NCI-H1694 (cell line): ENCODE measurements around the gene DHX15.

Experiments used
- DNase-seq: peaks from one replicate; lab custom pipeline; 2025; lab: John Stamatoyannopoulos, UW

The DHX15 gene

GRCh38 chr4:24584211-24584850 is at the start of gene DHX15:
Gene DHX15, minus strand, starts transcription at chr4:24584554. Its CDS starts 161 bp downstream, at chr4:24584393.
- peak; percentile 86 for DNase-seq

- no peak for DNase-seq
Measured at GRCh38 chr4:24632011-24632410, 47.7 kb upstream of the DHX15 start.

GRCh38 chr4:24630937-24631336 is 46.6 kb upstream of the DHX15 start:
- no peak for DNase-seq

DNA sequence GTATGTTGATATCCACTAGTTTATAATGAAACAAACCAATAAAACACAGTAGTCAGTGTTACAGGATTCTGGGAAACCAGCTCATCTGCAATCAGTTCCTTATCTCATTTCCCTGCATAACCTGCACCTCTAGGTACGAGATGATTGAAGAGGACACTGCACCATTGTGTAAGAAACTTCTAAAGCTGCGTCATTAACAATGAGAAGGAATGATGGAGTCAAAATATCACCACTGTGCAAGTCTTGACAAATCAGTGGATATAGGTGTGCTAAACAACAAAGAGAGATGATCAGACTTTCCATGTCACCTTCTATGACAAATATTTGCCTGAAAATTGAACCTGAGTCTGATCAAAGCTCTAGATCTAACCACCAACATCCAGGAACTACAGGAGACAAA is 40.7 kb upstream of the DHX15 start:
- DNase-seq: no peak

DNA sequence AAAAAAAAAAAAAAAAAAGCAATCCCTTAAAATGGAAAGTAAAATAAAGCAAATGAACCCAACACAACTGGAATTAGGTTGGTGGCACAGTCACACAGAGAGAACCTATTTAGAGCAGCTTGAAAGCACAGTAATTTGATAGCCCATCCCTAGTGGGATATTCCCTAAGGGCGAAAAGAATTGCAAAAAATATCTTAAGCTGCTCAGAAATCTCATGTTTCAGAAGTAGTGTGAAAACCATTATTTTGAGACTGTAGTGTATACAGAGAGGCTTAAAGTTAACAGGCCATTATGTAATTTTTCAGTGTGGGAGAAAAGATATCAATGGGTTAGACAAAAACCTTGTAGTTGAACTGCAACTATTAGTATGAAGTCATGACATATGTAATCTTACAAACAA is 40.0 kb upstream of the DHX15 start:
- DNase-seq: no peak

GRCh38 chr4:24622146-24622834 is 37.9 kb upstream of the DHX15 start:
- DNase-seq: no peak

DNA sequence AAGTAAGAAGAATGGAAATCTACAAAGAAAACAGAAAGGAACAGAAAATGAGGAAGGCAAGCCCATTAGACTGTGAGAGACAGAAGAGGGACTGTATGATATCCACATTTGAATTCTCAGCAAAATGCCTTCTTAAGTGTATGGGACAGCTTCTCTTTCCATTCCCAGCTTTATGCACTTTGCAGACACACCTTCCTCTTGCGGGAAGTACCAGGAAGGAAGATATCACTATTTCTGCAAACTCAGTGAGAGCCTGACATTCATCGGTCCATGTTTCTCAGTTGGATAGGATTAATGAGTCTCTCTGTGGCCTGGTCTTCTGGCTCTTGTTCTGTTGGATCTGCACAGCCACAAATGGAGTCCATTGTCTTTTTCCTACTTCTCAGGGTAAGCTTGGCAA is 31.6 kb upstream of the DHX15 start:
- no peak for DNase-seq

- DNase-seq: no peak
Measured at GRCh38 chr4:24614881-24615280, 30.5 kb upstream of the DHX15 start.

DNA sequence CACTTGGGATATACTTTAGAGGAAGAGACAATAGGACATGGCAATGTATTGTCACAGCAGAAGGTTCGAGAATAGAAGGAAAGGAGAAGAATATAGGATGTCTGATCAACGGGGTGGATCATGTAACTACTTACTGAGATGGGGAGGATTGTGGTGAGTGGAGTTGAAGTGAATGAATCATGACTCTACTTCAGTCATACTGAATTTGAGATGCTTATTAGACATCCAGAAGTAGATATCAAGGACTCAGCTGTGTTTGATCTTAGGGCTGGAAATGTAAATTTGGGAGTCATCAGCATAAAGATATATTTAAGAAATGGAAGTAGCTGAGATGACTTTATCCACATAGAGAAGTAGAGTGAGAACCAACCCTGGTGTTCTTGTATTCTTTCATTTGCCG is 29.1 kb upstream of the DHX15 start:
- DNase-seq: no peak

GRCh38 chr4:24611575-24611974 is 27.2 kb upstream of the DHX15 start:
- no peak for DNase-seq

- no peak for DNase-seq
Measured at GRCh38 chr4:24607334-24607733, 23.0 kb upstream of the DHX15 start.

GRCh38 chr4:24605216-24605615 is 20.9 kb upstream of the DHX15 start:
- DNase-seq: no peak

GRCh38 chr4:24604558-24605214 is 20.3 kb upstream of the DHX15 start:
- DNase-seq: no peak

DNA sequence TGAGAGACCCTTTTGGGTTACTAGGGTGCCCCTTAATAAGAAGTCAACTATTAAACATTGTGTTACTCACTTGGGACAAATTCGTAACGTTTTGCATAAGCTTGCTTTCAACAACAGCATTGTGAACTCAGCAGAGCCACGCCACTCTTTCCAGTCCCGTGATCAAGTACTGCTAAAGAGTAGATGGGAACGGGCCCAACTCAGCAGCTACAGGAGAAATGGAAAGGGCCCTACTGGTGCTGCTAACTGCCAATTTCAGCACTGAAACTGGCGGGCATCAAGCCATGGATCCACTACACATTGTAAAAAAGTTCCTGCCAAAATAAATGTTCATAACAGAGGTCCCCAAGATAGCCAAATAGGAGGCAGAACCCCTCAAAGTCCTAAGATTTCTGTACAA is 19.0 kb upstream of the DHX15 start:
- no peak for DNase-seq

DNA sequence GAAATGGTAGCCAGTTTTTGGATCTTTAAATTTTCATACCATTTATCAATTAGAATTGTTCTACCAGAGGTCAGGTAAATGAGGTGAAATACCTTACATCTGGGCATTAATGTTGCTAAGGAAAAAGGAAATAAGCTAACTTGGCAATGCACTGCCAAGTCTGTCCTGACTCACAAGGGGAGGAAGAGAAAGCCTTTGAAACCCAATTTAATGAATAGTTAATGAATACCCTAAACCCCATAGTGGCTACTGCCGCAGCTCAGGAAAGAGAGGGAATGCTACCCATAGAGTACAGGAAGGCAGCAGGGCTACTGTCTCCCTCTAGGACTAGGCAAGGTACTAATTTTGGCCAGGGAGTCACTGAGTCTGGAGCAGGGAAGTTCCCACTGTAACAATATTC is 16.8 kb upstream of the DHX15 start:
- no peak for DNase-seq

GRCh38 chr4:24599275-24599674 is 14.9 kb upstream of the DHX15 start:
- no peak for DNase-seq

DNA sequence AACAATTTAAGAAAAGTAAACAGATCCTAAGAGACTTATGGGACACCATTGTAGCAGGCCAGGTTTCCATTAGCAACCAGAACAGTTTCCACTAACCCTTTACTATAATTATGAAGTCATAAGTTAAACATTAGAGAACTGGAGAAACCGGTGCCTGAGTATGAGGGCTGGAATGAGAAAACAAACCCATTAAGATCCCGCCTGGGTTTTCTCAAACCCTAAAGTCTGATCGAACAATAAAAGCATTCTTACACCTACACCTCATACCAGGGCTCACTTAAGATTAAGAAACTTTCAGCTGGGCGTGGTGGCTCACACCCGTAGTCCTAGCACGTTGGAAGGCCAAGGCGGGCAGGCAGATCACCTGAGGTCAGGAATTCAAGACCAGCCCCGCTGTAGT is 13.7 kb upstream of the DHX15 start:
- DNase-seq: no peak

- no peak for DNase-seq
Measured at GRCh38 chr4:24595659-24596058, 11.3 kb upstream of the DHX15 start.

DNA sequence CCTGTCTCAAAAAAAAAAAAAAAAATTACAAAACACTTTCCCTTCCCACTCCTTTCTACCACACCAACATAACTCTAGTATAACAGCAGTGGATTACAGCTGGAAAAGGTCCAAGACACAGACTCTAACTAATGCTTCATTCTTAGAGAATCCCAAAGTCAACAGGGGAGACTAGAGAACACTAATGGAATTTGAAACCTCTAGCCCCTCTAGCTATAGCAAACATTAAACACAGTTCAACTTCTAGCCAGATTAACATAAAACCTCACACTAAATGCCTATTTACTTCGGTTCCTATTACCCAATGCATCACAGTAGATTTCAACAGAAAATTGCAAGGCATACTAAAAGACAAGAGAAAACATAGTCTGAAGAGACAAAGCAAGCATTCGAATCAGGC is 10.5 kb upstream of the DHX15 start:
- DNase-seq: no peak

DNA sequence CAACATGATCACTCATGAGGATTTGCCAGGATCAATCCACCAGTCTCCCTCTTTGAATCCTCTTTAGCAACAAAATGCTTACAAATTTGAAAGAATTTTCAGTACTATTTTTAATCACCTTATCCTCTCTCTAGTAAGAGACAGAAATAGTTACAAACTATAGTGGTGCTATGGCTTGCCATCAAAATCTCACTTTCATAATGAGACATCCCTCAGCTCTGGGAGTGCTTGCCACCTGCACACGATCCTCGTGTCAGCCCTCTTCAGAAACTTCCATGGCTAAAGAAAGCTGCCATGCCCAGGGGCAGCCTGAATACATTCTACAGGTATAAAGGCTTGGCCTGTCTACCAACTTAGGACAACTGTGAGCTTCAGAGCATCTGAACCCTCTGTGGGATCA is 5.1 kb upstream of the DHX15 start:
- no peak for DNase-seq

DNA sequence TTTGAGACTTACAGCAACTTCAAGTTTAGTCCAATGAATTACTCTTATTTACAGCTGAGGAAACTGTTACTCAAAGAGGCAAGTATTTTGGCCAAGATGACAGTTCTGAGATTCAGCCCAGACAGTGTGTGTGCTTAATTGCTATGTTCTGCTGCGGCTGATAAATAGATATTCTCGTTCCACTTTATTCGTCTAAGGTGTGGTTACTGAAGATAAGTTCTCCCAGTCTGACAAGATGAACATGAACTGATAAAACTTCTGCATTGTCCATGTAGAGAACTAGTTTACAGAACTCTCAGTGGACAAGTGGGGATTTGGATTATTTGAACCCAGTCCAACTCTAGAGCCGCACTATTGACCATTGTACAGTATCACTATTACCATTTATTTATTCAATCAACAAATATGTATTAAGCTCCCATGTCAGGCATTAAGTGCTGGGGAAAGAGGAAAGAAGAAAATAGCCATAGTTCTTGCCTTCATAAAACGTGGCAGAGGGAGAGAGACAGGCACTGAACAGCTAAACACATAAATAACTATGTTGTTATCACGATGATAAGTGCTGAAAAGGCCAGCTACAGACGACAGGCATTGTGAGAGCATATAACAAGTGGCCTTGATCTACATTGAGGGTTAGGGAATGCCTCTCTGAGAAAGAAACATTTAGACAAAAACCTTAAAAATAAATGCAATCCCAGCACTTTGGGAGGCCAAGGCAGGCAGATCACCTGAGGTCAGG is 4.0 kb upstream of the DHX15 start:
- no peak for DNase-seq

DNA sequence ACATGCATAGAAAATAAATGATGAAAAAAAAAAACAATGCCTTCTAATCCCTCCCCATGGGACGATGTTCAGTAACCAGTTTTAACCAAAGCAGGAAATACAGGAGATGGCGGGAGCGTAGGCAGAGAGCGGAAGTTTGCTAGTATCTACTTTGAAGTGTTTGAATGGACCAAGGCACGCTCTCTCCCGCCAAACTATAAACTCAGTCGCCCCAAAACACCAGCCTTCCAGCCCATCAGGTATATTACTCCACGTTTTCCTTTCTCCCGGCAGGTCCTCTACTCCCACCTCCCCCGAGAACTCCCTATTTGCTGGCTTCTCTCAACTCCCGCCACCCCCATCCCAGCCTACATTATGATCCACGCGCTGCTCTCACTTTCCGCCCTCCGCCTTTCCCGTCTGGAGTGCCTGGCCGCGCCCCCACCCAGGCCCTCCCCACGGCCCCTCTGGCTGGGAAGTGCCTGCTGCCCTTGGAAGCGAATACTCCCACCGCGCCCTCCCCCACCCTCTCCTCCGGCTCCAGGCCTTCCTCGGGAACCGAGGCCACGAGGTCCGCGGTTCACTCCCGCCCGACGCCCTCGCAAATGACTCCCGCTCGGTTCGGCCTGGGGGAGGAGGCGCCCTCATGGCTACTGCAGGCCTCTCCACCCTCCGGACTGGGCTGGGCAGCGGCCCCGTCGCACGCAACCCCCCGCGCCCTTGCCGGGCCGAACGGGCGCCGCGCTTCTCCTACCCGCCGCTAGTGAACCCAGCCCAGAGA is 723 bp downstream of the DHX15 start:
- peak; percentile 46 for DNase-seq
